Activated T-helper 1 cell treated with anti-CD3 and anti-CD28 coated beads, Interleukin-12 subunit alpha, Interleukin-12 subunit beta, Interleukin-2, Interleukin-4 antibody, amounts not matched to agents 30 ng/mL and 10 ng/mL and 1 ng/mL, durations not matched to agents 14 hours and 24 hours and 36 hours (primary cell): ENCODE data around the gene KIF5C. TPM values are rescaled to one million over a fixed set of nuclear protein-coding genes. Genes with fewer than 3 reads are reported as not detected.

Experiments
- DNase-seq: peaks from one replicate; pipeline ENCODE4 v3.0.0; 2021; ENCODE audit warnings: low spot score
- H3K27ac Mint-ChIP-seq: one replicate; pipeline ENCODE4 v1.8.0; 2021; ENCODE audit warnings: mild to moderate bottlenecking, mixed read lengths
- H3K27me3 Mint-ChIP-seq: one replicate; pipeline ENCODE4 v1.8.0; 2022; ENCODE audit warnings: mild to moderate bottlenecking, moderate library complexity, mixed read lengths; ENCODE audit not compliant: insufficient read depth
- H3K36me3 Mint-ChIP-seq: one replicate; pipeline ENCODE4 v1.8.0; 2021; ENCODE audit warnings: low read depth, mixed read lengths
- H3K4me1 Mint-ChIP-seq: one replicate; pipeline ENCODE4 v1.8.0; 2021; ENCODE audit warnings: low read depth, mixed read lengths
- H3K4me3 Mint-ChIP-seq: one replicate; pipeline ENCODE4 v1.8.0; 2021; ENCODE audit warnings: mild to moderate bottlenecking, moderate library complexity, mixed read lengths
- H3K9me3 Mint-ChIP-seq: one replicate; pipeline ENCODE4 v1.8.0; 2021; ENCODE audit warnings: mixed read lengths
- intact Hi-C: fragments of 100-400 bp; cut with micrococcal nuclease; formaldehyde crosslinking; loops from one replicate; pipeline ENCODE4 v1.15.1; 2024
- total RNA-seq: library from RNA; stranded (reverse); gene quantifications from 2 replicates; pipeline ENCODE4 v1.2.3, GENCODE V29; 2022

The KIF5C gene
- total RNA-seq, 1 donor from 2014 or later: 17.9 TPM

DNA sequence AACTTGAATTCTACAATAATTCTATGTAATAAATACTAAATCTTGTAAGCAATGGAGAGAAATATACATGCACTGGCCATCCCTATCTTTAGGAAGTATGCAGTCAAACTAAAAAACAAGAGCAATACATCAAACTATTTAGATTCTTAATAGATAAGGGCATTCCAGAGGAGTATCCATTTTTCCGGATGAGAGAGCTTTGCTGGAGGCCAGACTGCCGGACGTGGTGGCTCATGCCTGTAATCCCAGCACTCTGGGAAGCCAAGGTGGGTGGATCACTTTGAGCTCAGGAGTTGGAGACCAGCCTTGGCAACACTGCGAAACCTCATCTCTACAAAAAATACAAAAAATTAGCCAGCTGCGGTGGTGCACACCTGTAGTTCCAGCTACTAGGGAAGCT, 60.8 kb downstream of the KIF5C start:
- Mint-ChIP-seq H3K27ac (no peak overlapping the region), H3K36me3 (peaks cover 2% of the 10 kb centered on the region), H3K4me3 (no peak overlapping the region)

GRCh38 chr2:148936857-148937450, 61.9 kb downstream of the KIF5C start:
- peaks cover 2% of the 10 kb centered on the region for H3K36me3 Mint-ChIP-seq
- H3K4me3 Mint-ChIP-seq: no peak overlapping the region
- intact Hi-C loops: no loop called here
- H3K9me3 Mint-ChIP-seq: no peaks in the 10 kb centered on the region
- no peaks in the 10 kb centered on the region for H3K4me1 Mint-ChIP-seq
- H3K27ac Mint-ChIP-seq: no peak overlapping the region
- no peaks in the 10 kb centered on the region for H3K27me3 Mint-ChIP-seq
- DNase-seq: no peak

More for the DNA sequence above, 60.8 kb downstream of the KIF5C start:
- H3K9me3 Mint-ChIP-seq: no peaks in the 10 kb centered on the region
- no peaks in the 10 kb centered on the region for H3K27me3 Mint-ChIP-seq
- intact Hi-C loops: no loop called here
- no peaks in the 10 kb centered on the region for H3K4me1 Mint-ChIP-seq
- DNase-seq: no peak

GRCh38 chr2:148939271-148939670, 64.2 kb downstream of the KIF5C start:
- H3K4me3 Mint-ChIP-seq: no peak overlapping the region
- H3K27me3 Mint-ChIP-seq: no peaks in the 10 kb centered on the region
- H3K9me3 Mint-ChIP-seq: no peaks in the 10 kb centered on the region
- DNase-seq: no peak
- H3K4me1 Mint-ChIP-seq: no peaks in the 10 kb centered on the region
- intact Hi-C loops: no loop called here
- peaks cover 4% of the 10 kb centered on the region for H3K36me3 Mint-ChIP-seq
- H3K27ac Mint-ChIP-seq: no peak overlapping the region

DNA sequence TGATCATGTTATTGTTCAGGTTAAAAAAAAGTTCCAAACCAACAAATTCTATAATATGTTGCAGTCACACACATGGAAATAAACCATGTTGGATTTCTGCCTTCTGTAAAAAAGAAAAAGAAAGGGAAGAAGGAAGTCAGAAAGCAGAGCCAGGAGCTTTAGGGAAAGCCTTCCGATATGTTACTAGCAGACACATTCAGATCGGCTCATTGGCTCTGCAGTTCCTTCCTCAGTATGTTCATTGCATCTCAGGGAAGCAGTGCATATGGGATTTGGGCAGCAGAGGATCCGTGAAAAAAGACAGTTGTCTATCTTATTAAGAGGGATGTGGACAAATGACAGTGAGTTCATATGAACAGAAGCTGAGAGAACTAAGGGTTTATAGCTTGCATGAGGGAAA, 68.1 kb downstream of the KIF5C start:
- Mint-ChIP-seq H3K27ac (no peak overlapping the region), H3K9me3 (no peaks in the 10 kb centered on the region), H3K27me3 (no peaks in the 10 kb centered on the region), H3K4me1 (no peaks in the 10 kb centered on the region), H3K36me3 (peaks cover 8% of the 10 kb centered on the region), H3K4me3 (no peak overlapping the region)
- intact Hi-C loops: no loop called here
- no peak for DNase-seq

DNA sequence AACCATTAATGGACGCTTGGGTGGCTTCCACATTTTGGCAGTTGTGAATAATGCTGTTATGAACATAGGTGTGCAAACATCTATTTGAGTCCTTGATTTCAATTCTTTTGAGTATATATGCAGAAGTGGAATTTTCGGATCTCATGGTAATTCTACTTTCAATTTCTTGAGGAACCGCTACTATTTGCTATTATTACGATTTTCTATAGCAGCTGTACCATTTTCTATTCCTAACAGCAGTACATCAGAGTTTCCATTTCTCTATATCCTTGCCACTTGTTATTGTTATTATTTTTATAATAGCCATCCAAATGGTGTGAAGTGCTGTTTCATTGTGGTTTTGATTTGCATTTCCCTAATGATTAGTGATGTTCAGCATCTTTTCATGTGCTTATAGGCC, 69.5 kb downstream of the KIF5C start:
- H3K36me3 Mint-ChIP-seq: peaks cover 7% of the 10 kb centered on the region
- H3K4me1 Mint-ChIP-seq: no peaks in the 10 kb centered on the region
- intact Hi-C loops: no loop called here
- no peaks in the 10 kb centered on the region for H3K9me3 Mint-ChIP-seq
- no peak overlapping the region for H3K27ac Mint-ChIP-seq
- no peak for DNase-seq
- H3K4me3 Mint-ChIP-seq: no peak overlapping the region
- no peaks in the 10 kb centered on the region for H3K27me3 Mint-ChIP-seq

DNA sequence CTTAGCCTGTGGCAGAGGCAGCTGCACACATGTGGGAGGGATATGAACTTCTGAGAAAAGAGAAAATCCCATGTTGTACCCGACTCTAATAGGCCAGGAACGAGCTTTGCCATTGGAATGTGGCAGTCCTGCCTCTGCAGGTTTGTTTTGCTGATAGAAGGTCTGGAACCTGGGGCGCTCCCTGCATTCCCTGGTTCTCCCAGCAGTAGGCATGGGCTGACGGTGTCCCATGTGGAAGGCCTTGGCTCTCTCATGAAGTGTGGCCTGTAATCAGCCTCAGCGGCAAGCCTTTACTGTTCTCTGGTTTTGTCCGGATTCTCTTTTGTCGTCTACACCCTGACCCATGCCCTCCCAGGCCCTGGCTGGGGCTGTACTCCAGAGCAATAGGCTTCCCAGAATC, 72.3 kb downstream of the KIF5C start:
- H3K4me1 Mint-ChIP-seq: no peaks in the 10 kb centered on the region
- H3K27me3 Mint-ChIP-seq: no peaks in the 10 kb centered on the region
- no peaks in the 10 kb centered on the region for H3K9me3 Mint-ChIP-seq
- peaks cover 11% of the 10 kb centered on the region for H3K36me3 Mint-ChIP-seq
- H3K4me3 Mint-ChIP-seq: no peak overlapping the region
- no peak overlapping the region for H3K27ac Mint-ChIP-seq
- intact Hi-C loops: no loop called here
- DNase-seq: no peak

DNA sequence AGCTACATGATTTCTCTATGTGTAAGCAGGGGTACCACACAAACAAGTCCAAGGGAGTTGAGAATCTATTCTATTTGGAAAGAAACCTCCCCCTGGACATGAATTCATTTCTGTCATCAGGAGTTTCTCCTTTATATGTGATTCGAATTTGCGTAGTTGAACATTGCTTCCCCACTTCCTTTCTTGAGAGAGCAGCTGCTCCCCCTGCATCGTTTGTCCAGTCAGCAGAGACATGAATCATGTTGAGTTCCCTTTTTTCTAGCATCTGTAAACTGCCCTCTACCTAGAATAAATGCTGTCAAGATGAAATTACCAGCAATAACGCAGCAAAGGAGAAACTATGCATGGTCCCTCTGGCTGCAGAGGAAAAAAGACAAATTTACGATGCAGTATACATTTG, 73.8 kb downstream of the KIF5C start:
- H3K27ac Mint-ChIP-seq: no peak overlapping the region
- no peaks in the 10 kb centered on the region for H3K27me3 Mint-ChIP-seq
- peaks cover 11% of the 10 kb centered on the region for H3K36me3 Mint-ChIP-seq
- H3K4me1 Mint-ChIP-seq: no peaks in the 10 kb centered on the region
- H3K4me3 Mint-ChIP-seq: no peak overlapping the region
- DNase-seq: no peak
- intact Hi-C loops: no loop called here
- no peaks in the 10 kb centered on the region for H3K9me3 Mint-ChIP-seq

DNA sequence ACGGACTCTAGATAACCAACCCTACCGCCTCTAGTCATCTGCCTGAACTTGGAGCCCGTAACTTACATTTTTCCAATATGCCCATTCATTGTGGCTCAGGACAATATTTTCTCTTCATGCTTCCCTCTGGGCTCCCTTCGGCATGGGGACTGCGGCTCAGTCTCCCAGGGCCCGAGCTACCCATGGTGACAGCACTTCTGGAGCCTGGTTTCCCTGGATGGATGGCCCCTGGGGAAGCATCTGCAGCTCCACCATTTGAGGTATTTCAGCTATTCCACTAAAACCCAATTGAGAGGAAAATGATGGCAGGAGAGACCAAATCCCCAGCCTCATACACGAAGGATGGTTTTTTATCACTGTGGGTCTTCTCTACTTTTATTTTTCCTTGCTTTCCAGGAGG, 74.3 kb downstream of the KIF5C start:
- H3K9me3 Mint-ChIP-seq: no peaks in the 10 kb centered on the region
- no peak for DNase-seq
- H3K4me3 Mint-ChIP-seq: no peak overlapping the region
- no peaks in the 10 kb centered on the region for H3K4me1 Mint-ChIP-seq
- peaks cover 8% of the 10 kb centered on the region for H3K36me3 Mint-ChIP-seq
- intact Hi-C loops: no loop called here
- H3K27ac Mint-ChIP-seq: no peak overlapping the region
- H3K27me3 Mint-ChIP-seq: no peaks in the 10 kb centered on the region

- Mint-ChIP-seq H3K27me3 (no peaks in the 10 kb centered on the region), H3K4me1 (no peaks in the 10 kb centered on the region), H3K9me3 (no peaks in the 10 kb centered on the region), H3K4me3 (no peak overlapping the region), H3K36me3 (peaks cover 10% of the 10 kb centered on the region), H3K27ac (no peak overlapping the region)
- intact Hi-C loops: no loop called here
- DNase-seq: no peak
Measured at GRCh38 chr2:148952621-148953020, 77.6 kb downstream of the KIF5C start.

GRCh38 chr2:148953426-148953825, 78.4 kb downstream of the KIF5C start:
- peaks cover 11% of the 10 kb centered on the region for H3K36me3 Mint-ChIP-seq
- H3K4me3 Mint-ChIP-seq: no peak overlapping the region
- intact Hi-C loops: no loop called here
- H3K4me1 Mint-ChIP-seq: no peaks in the 10 kb centered on the region
- no peak for DNase-seq
- no peaks in the 10 kb centered on the region for H3K27me3 Mint-ChIP-seq
- H3K27ac Mint-ChIP-seq: no peak overlapping the region
- H3K9me3 Mint-ChIP-seq: no peaks in the 10 kb centered on the region

- H3K27ac Mint-ChIP-seq: no peak overlapping the region
- H3K4me3 Mint-ChIP-seq: no peak overlapping the region
- peaks cover 10% of the 10 kb centered on the region for H3K36me3 Mint-ChIP-seq
- H3K27me3 Mint-ChIP-seq: no peaks in the 10 kb centered on the region
- intact Hi-C loops: no loop called here
- no peak for DNase-seq
- no peaks in the 10 kb centered on the region for H3K4me1 Mint-ChIP-seq
- H3K9me3 Mint-ChIP-seq: no peaks in the 10 kb centered on the region
Measured at GRCh38 chr2:148954536-148954935, 79.5 kb downstream of the KIF5C start.

GRCh38 chr2:148955798-148956197, 80.8 kb downstream of the KIF5C start:
- intact Hi-C loops: no loop called here
- Mint-ChIP-seq H3K27me3 (no peaks in the 10 kb centered on the region), H3K4me1 (no peaks in the 10 kb centered on the region), H3K4me3 (no peak overlapping the region), H3K36me3 (peaks cover 7% of the 10 kb centered on the region), H3K27ac (no peak overlapping the region), H3K9me3 (no peaks in the 10 kb centered on the region)
- DNase-seq: no peak

- H3K9me3 Mint-ChIP-seq: no peaks in the 10 kb centered on the region
- intact Hi-C loops: no loop called here
- H3K4me3 Mint-ChIP-seq: no peak overlapping the region
- no peak for DNase-seq
- no peak overlapping the region for H3K27ac Mint-ChIP-seq
- peaks cover 14% of the 10 kb centered on the region for H3K36me3 Mint-ChIP-seq
- no peaks in the 10 kb centered on the region for H3K4me1 Mint-ChIP-seq
- no peaks in the 10 kb centered on the region for H3K27me3 Mint-ChIP-seq
Measured at GRCh38 chr2:148957023-148957422, 82.0 kb downstream of the KIF5C start.

DNA sequence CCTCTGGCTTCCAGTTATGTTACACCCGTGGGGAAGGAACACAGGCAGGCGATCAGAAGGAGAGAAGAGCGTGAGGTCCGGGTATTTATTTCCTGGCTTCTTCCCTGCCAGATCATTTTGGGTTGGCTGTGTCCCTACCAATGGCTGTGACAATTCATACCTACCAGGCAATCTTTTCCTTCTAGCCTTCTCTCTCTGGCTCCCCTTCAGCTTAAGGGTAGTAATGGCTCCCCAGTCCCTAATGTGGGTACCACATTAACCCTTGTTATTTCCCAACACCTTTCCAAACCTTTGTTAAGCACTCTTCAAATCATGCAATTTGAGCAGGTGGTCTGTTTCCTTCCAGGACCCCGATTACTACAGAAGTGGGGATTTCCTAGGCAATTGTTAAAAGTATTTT, 84.7 kb downstream of the KIF5C start:
- Mint-ChIP-seq H3K4me3 (no peak overlapping the region), H3K27ac (no peak overlapping the region), H3K36me3 (peaks cover 17% of the 10 kb centered on the region), H3K27me3 (no peaks in the 10 kb centered on the region), H3K9me3 (no peaks in the 10 kb centered on the region), H3K4me1 (no peaks in the 10 kb centered on the region)
- no peak for DNase-seq
- intact Hi-C loops: no loop called here
